GM21576 (cell line): ENCODE measurements around the gene ACSBG1.

ENCODE experiments used
- ATAC-seq: cut with Tn5 transposase; IDR thresholded peaks from one replicate; pipeline ENCODE4 v1.9.1; 2021; ENCODE audit warnings: mild to moderate bottlenecking, moderate library complexity; ENCODE audit not compliant: unreplicated experiment

ACSBG1 gene

GRCh38 chr15:78204351-78205309, 29.7 kb downstream of the ACSBG1 start:
- ATAC-seq = no peak

DNA sequence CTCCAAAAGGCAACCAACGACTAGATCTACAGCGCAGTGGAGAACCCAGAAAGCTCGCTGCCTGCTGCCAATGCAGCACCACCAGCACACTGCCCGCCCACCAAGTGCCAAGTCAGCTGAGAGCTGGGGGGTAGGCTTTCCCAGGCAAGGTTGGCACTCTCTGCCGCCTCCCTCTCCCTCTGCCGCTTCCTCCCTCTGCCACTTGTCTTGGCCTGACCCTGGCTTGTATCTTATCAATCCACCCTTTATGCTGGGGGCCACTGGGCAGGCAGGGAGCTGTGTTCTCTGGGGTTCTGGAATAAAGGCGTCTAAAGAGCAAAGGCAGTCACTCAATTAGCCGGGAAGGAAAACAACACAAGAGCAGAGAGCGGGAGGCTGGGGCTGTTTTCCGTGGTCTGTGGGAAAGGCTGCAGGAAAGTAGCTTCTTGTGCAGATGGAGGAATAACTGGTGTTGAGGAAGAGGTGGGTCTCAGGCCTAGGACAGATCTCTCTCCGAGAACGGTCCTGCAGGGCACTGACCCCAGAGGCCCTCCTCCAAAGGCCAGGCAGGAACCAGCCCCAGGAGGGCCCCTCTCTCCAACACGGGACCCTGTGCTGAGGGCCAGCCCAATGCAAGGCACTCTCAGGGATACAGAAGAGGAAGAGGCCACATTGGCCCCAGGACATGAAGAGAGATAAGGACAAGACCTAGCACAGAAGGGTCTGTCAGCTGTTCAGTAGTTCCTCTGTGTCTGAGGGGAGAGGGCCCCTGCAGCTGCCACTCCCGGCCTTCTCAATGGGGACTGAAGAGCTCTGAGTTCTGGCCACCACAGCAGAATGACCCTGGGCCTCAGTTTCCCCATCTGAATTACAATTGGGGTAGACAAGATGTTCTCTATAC, 30.8 kb downstream of the ACSBG1 start:
- ATAC-seq = no peak

DNA sequence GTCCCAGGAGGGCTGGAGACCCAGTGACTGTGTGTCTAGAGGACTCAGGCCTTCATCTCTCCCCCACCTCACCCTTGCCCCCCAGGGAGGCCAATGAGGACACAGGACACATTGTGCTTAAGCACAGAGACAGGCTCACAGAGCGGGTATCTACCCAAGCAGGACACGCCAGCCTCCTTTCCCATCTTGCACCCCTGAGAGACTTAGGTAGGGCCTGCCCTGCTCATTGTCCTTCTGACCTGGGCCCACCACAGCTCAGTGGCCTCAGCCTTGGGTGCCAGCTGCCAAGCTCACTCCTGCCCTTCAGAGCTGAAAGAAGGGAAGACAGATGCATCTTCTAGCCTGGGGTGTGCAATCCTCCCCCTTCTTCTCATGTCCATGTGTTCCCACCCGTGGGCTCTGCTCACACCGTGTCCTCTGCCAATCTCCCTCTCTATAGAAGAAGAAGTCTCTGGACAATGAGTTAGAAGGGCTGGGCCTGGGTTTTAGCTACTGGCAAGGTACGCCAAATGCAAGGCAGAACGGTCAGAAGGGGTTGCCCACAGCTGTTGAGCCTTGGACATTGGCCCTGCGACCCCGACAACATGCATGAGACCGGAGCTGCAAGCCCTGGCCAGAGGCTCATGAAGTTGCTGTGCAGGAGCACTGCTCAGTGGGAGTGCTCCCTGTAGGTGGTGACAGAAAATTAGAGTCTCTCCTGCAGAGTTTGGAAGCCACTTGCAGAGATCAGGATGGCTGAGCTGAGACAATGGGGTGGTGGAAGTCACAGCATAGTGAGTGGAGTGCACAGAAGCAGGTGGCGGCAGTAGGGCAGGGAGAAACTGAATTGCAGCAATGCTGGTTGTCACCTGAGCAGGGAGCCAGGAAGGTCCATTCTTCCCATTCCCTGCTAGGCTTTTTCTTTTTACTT, 32.8 kb downstream of the ACSBG1 start:
- ATAC-seq = no peak

DNA sequence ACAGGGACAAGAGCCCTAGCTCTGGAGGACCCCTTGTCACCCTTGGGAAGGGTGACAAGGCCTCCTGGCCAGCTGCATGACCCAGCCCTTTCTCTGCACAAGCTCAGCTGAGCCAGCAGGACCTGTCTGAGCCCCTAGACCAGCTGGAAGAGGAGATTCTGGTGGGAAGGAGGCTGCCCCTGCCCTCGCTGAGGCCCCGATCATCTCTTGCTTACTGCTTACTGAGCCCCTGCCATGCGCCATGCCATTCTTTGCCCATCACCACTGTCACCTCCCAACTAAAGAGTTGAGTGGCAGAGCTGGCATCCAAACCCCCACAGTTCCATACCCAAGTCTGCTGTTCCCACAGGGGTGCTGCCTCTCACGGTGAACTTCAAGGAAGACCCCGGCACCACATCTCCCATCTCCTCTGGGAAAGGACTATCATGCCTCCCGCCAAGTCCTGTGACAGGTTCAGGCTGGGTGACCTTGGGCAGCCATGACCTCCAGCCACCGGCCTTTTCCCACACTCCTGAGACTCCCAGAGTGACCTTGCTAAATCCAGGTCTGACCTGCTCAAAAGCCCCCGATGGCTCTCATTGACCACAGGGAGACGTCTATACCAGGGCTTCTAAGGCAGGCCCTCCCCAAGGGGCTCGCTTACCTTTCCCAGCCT, 34.0 kb downstream of the ACSBG1 start:
- no peak for ATAC-seq

GRCh38 chr15:78197632-78198031, 36.7 kb downstream of the ACSBG1 start:
- no peak for ATAC-seq

GRCh38 chr15:78195735-78196201, 38.6 kb downstream of the ACSBG1 start:
- no peak for ATAC-seq

GRCh38 chr15:78194568-78194925, 39.8 kb downstream of the ACSBG1 start:
- no peak for ATAC-seq

DNA sequence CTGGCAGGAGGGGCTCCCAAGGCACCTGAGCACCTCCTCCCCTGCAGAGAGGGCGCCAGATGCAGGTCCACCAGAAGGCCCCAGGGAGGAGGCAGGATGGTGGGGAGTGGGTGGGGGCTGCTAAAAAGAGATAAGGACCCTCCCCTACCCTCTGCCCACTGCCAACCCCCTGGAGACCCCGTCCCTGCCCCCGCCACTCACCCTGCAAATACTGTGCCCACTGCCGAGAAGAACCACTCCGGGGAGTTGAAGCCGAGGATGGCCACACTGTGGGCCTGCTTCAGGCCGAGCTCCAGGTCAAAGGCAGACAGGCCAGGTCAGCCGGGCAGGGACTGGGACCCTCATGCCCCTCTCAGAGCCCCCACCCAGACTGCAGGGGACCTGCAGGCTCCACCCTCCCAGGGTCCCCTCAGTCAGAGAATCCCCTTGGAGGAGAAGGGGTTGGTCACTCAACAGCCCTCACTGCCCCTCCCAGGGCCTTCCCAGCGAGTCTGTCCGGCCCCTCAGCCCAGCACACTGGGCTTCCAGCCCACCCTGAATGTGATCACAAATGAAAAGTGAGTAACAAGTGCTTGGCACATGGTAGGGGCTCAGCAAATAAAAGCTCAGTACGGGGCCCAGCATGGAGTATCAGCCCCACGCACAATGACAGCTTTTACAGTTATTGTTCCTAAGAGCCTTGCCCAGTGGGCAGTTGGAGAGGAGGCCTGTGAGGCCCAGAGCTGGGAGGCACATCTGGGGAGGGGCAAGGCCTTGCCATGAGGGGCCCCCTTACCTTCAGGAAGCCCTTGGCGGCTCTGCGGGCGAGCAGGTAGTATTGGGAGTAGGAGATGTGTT, 40.4 kb downstream of the ACSBG1 start:
- no peak for ATAC-seq

DNA sequence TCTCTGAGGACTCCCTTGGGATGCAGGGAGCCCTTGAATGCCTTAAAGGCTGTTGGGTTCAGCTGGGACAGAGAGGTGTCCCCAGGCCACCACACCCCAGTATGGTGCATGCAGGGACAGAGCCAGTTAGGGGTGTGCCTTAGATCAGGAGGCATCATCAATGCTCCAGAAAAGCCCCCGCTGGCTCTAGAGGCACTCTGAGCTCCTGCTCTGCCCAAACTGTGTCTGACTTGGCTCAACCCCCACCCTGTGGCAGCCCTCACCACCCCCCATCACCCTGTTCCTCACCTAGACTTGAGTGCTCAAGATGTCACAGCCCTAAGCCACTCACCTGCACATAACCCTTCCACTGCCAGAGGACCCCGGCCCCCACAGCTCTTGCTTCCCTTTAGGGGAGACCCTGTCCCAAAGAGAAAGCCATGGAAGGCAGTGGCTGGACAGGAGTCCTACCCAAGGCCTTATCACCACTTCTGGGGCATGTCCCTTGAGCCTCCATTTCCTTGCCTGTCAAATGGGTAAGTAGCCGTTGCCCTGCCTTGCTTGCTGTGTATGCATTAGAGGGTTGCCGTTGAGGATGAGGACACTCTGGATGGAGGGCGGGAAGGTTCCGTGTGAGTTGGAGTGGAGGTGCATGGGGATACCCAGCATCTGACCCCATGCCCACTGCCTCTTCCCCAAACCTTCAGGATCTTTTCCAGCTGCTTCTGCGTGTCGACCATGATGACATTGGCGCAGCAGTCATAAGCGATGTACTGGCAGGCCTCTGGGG, 41.4 kb downstream of the ACSBG1 start:
- no peak for ATAC-seq

DNA sequence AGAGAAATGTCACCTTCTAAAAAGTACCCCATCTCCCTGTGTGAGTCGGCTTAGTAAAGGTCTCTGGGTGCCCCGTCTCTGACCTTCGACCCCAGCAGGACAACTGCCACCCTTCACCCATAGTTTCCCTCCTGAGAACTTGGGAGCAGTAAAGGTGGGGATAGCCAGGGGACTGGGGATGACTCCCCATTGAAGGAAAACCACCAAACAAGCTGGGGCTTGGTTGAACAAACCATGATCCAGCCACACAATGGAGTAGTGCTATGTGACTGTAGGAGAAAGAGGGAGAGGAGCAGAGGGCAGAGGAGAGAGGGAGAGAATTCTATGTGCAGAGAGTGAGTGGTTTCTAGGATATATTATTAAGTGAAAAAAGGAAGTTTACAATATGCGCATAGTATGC, 51.5 kb downstream of the ACSBG1 start:
- no peak for ATAC-seq

DNA sequence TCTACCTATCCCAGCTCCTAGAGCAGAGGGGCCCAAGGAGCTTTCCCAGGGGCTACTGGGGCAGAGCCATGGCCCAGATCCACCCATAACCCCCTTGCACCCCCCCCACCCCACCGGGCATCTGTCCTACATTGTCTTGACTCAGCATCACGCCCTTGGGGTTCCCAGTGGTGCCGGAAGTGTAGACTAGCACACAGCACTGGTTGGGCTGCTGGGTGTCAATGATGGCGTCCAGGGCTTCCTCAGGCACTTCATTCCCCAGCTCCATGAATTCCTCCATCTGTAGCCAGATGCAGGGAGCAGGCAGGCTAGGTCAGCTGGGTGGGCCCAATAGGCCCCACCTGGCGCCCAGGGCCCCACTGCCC, 52.0 kb downstream of the ACSBG1 start:
- no peak for ATAC-seq

DNA sequence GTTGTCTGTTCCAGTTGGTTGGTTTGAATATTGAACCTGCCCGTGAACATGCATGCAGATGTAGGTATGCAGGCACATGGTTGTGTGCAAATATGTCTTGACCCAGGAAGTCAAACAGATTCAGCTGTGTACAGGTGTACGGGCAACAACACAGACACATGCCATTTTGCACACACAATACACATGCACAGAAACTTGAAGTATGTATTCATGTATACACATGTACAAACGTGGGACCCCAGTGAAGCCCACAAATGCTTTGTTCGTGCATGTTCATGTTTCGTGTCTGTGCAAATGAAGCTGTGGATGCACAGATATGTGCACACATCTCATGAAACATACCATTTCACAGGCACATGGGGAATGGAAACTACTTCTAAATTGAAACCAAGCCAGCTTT, 54.5 kb downstream of the ACSBG1 start:
- ATAC-seq = no peak

DNA sequence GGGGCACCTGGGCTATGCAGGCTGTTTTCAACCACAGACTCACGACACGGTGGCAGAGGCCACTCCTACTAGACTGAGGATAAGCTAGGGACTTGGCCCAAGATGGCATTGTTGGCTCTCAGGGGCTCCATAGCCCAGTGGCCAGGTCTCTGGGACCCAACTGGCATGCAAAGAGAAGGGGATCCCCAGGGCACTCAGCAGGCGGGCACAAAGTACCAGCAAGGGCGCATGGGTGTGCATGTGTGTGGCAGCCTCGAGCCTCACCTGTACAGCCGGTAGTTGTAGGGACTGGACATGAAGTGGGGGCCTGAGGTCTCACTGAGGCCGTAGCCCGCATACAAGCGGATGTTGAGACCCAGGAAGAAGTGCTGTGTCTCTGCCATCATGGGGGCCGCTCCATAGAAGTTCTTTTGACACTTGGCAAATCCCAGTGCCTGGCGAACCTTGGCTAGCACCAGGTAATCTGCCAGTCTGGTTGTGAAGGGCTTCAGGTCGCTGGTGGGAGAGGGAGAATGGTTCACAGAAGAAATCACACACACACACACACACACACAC, 55.0 kb downstream of the ACSBG1 start:
- ATAC-seq = no peak

- ATAC-seq = no peak
These were observed 56.3 kb downstream of the ACSBG1 start for GRCh38 chr15:78178064-78178463.

GRCh38 chr15:78177447-78177873, 56.9 kb downstream of the ACSBG1 start:
- no peak for ATAC-seq

- no peak for ATAC-seq
These were observed 59.0 kb downstream of the ACSBG1 start for GRCh38 chr15:78175330-78175729.

GRCh38 chr15:78174401-78174800, 60.0 kb downstream of the ACSBG1 start:
- no peak for ATAC-seq

- no peak for ATAC-seq
These were observed 62.4 kb downstream of the ACSBG1 start for GRCh38 chr15:78171864-78172472.
